Activated T-cell treated with anti-CD3 and anti-CD28 coated beads, Interleukin-2, amount 50 U/mL, for 48 hours (primary cell): ENCODE data around the gene SLC47A1.
"Not testable (repeated sequence)": the region's sequence is repeated elsewhere in the genome, so short reads cannot be mapped to it uniquely, and the experiment has no call there.

Source experiments
- DNase-seq, 2 experiments: peaks; one replicate each; pipeline ENCODE4 v3.0.0-alpha.2; 2020

The SLC47A1 gene

GRCh38 chr17:19520641-19521040 lies 13.0 kb upstream of the SLC47A1 start:
- DNase-seq = no peak

- no peak for DNase-seq
Measured at GRCh38 chr17:19523690-19524089, 10.0 kb upstream of the SLC47A1 start.

- DNase-seq = not testable (repeated sequence)
Measured at GRCh38 chr17:19526950-19527349, 6.7 kb upstream of the SLC47A1 start.

- DNase-seq = no peak
Measured at GRCh38 chr17:19531780-19532501, 1.7 kb upstream of the SLC47A1 start.

- peak; percentile 25 to 42 for DNase-seq
Measured at GRCh38 chr17:19533036-19533717, 477 bp upstream of the SLC47A1 start.

GRCh38 chr17:19534562-19535149 lies 1.0 kb downstream of the SLC47A1 start:
- peak; percentile 33 to 35 for DNase-seq

- no peak for DNase-seq
Measured at GRCh38 chr17:19537111-19537510, 3.5 kb downstream of the SLC47A1 start.

GRCh38 chr17:19538095-19539039 lies 4.7 kb downstream of the SLC47A1 start:
- no peak for DNase-seq

- DNase-seq = no peak
Measured at GRCh38 chr17:19539040-19539399, 5.4 kb downstream of the SLC47A1 start.

GRCh38 chr17:19539841-19540311 lies 6.2 kb downstream of the SLC47A1 start:
- no peak for DNase-seq

- DNase-seq = no peak
Measured at GRCh38 chr17:19540706-19541370, 7.2 kb downstream of the SLC47A1 start.

- DNase-seq = no peak
Measured at GRCh38 chr17:19541445-19541844, 7.8 kb downstream of the SLC47A1 start.

GRCh38 chr17:19542247-19542646 lies 8.6 kb downstream of the SLC47A1 start:
- no peak for DNase-seq

GRCh38 chr17:19544366-19544765 lies 10.7 kb downstream of the SLC47A1 start:
- no peak for DNase-seq

GRCh38 chr17:19546289-19547065 lies 12.8 kb downstream of the SLC47A1 start:
- DNase-seq = no peak

GRCh38 chr17:19549746-19550623 lies 16.3 kb downstream of the SLC47A1 start:
- DNase-seq = no peak

- no peak for DNase-seq
Measured at GRCh38 chr17:19551165-19551564, 17.5 kb downstream of the SLC47A1 start.

- DNase-seq = no peak
Measured at GRCh38 chr17:19551591-19552148, 18.0 kb downstream of the SLC47A1 start.

- DNase-seq = no peak
Measured at GRCh38 chr17:19553036-19553435, 19.4 kb downstream of the SLC47A1 start.

- DNase-seq = no peak
Measured at GRCh38 chr17:19554393-19554792, 20.7 kb downstream of the SLC47A1 start.
